ENCODE results near the gene HARS1.

Gene HARS1

DNA sequence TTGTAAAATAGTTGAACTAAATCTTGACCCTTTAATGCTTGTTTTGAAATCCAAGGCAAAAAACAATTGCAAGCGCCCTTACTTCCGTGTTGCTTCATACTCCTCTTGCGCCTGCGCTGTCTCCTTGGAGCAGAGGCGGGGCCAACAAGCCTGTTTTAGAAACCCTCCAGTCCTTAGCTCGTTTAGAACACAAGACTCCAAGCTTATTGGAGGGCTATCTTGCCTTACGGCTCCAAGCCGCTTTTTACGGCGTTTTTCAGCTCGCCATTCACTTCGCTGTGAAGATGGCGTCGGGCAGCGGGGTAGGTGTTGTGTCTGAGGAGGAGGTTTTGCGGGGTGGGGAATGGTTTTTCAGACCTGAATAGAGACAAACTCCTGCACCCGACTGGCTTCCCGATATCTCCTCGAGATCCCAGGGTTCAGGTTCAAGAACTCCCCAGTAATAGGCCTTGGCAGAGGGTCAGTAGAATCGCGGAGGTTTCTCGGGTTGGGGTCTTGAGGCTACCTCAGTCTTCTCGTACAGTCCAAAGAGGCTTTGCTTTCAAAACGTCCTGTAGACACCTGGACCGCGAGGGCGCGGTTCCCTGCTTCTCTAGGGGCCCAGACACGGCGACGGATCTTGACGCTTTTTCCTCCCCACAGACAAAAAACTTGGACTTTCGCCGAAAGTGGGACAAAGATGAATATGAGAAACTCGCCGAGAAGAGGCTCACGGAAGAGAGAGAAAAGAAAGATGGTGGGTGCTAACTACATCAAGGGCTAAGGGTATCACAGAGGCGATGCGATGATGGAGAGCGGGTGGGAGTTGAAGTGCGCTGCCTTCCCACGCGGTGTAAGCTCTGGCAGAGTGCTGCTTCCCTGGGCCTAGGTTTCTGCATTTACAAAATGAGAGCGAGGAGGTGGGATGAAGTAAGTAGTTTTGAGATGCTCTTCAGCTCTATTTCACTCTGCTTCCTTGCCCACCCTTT lies 9.3 kb upstream of the HARS1 start, which contains the start of gene ZMAT2:
TSS of gene ZMAT2 (plus strand) at position 271 of the 968 bp plus-strand sequence. CDS start at position 285, 14 bp downstream.
- peak; percentile 99 for DNase-seq (ENCODE audit: low read depth)
- TF ChIP-seq, protein P1, sequence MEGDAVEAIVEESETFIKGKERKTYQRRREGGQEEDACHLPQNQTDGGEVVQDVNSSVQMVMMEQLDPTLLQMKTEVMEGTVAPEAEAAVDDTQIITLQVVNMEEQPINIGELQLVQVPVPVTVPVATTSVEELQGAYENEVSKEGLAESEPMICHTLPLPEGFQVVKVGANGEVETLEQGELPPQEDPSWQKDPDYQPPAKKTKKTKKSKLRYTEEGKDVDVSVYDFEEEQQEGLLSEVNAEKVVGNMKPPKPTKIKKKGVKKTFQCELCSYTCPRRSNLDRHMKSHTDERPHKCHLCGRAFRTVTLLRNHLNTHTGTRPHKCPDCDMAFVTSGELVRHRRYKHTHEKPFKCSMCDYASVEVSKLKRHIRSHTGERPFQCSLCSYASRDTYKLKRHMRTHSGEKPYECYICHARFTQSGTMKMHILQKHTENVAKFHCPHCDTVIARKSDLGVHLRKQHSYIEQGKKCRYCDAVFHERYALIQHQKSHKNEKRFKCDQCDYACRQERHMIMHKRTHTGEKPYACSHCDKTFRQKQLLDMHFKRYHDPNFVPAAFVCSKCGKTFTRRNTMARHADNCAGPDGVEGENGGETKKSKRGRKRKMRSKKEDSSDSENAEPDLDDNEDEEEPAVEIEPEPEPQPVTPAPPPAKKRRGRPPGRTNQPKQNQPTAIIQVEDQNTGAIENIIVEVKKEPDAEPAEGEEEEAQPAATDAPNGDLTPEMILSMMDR (conservative IDR thresholded peaks at IDR 0.05; ENCODE audit: low read depth, low read length), result no peak
- peak within 1 kb of the TSS; percentile 77 for H3K4me3 ChIP-seq (ENCODE audit: low read depth, low read length)

DNA sequence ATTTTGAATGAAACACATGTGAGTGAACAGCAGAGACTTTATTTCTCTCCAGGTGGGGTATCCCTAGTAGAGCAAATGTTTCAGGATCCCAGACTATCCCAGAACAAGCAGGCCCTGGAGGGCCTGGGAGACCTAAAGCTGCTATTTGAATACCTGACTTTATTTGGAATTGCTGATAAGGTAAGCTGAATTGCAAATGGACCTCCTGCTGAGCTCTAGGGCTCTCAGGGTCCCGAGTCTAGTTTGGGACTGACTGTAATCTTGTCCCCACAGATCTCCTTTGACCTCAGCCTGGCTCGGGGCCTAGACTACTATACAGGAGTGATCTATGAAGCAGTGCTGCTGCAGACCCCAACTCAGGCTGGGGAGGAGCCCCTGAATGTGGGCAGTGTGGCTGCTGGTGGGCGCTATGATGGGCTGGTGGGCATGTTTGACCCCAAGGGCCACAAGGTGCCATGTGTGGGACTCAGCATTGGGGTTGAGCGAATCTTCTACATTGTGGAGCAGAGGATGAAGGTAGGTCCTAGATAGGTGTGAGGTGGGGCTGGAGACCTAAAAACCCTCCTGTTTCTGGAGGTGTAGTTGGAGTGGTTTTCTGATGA lies 5.8 kb upstream of the HARS1 start:
- no peak for DNase-seq (ENCODE audit: low read depth)
- no peak overlapping the region for H3K4me3 ChIP-seq (ENCODE audit: low read depth, low read length)
- TF ChIP-seq, protein P1 (conservative IDR thresholded peaks at IDR 0.05; ENCODE audit: low read depth, low read length), result no peak

DNA sequence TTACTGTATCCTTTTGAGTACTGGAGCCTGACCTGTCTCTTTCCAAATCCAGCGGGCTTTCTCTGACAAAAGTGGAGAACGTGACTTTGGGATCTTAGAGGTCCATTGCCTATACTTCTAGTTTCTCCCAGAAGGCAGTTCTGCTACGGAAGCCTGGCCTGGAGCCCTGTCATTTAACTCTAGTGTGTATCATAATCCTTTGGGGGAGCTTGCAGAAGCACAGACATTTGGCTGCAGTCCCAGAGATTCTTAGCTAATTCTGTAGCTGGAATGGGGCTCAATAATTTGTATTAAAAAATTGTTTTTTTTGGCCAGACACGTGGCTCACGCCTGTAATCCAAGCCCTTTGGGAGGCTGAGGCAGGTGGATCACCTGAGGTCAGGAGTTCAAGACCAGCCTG lies 3.1 kb upstream of the HARS1 start:
- DNase-seq (ENCODE audit: low read depth), result peak; percentile 68

DNA sequence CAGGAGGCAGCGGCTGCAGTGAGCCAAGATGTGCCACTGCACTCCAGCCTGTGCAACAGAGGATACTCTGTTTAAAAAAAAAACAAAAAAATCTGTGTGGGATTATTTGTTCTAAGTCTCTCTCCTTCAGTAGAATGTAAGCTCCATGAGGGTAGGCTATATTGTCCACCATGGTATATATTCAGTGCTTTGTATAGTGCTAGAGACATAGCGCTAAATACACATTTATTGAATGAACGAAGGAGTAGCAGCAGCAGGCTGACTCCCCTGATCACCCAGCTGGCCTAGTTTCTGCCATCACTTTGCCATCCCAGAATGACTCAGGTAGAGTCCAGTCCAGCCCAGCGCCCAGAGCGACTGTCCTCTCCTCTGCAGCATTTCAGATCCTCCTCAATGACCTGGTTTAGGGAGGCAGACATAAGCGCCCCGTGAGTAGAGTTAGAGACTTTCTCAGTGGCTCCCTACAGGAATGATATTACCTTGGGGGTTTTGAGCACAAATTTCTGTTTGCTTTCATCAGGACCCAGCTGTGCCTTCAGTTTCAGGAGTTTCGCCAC lies 716 bp downstream of the HARS1 start:
- TF ChIP-seq, protein P1 (conservative IDR thresholded peaks at IDR 0.05; ENCODE audit: low read depth, low read length), result no peak
- DNase-seq (ENCODE audit: low read depth), result no peak
- H3K4me3 ChIP-seq (ENCODE audit: low read depth, low read length), result peak overlapping the region; percentile 93

More for the DNA sequence above, 3.1 kb upstream of the HARS1 start:
- H3K4me3 ChIP-seq (ENCODE audit: low read depth, low read length), result no peak overlapping the region
- TF ChIP-seq, protein P1 (conservative IDR thresholded peaks at IDR 0.05; ENCODE audit: low read depth, low read length), result no peak

DNA sequence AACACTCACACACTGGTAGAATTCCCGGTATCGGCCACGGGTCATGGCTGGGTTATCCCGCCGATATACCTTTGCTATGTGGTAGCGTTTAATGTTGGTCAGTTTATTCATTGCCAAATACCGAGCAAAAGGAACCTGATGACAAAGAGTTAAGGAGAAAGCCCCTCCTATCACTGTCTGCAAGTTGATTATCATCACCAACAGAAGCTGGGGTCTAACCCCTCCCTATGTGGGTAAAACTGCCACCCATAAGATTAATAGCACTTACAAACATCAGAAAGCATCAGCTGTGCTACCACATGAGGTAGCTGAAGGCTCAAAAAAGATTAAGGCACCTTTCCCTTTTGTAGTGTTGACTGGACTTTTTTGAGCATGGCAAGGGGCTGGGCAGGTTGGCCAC lies 12.2 kb downstream of the HARS1 start:
- no peak overlapping the region for H3K4me3 ChIP-seq (ENCODE audit: low read depth, low read length)
- TF ChIP-seq, protein P1 (conservative IDR thresholded peaks at IDR 0.05; ENCODE audit: low read depth, low read length), result no peak
- DNase-seq (ENCODE audit: low read depth), result no peak

DNA sequence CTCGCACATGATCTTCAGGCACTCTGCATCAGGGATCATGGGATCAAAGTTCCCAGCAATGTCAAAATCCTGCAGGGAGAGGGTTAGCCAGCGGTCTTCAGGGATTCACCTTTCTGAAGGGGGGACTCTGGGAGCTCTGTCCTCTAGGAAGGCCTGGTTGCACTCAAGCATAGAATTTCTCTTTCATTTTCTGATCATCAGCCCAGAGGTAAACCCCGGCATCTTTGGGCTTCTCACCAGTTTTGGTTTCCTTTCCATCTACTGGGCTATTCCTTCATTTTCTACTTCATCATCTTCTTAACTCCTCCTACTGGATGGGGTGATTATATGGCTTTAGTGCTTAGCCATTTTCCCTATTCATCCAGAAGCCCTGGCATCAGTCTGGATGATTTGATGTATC lies 13.2 kb downstream of the HARS1 start:
- H3K4me3 ChIP-seq (ENCODE audit: low read depth, low read length), result no peak overlapping the region
- no peak for DNase-seq (ENCODE audit: low read depth)
- TF ChIP-seq, protein P1 (conservative IDR thresholded peaks at IDR 0.05; ENCODE audit: low read depth, low read length), result no peak

Data from choroid plexus epithelial cell (primary cell).